Neuronal stem cell (in vitro differentiated cells): ENCODE measurements around the gene CILP.

ENCODE experiments used
- DNase-seq: peaks from one replicate; pipeline ENCODE4 v3.0.0-alpha.2; 2013; ENCODE audit warnings: low spot score
- H2AFZ ChIP-seq: one replicate; pipeline ENCODE4 v1.6.1; 2013; ENCODE audit warnings: mild to moderate bottlenecking, low read length, inconsistent platforms
- H2AK5ac ChIP-seq: 2 replicates; pipeline ENCODE4 v1.6.1; 2013; ENCODE audit warnings: low read depth, mild to moderate bottlenecking, inconsistent platforms, low read length, moderate library complexity, mixed read lengths
- H2BK120ac ChIP-seq: 2 replicates; pipeline ENCODE4 v1.6.1; 2013; ENCODE audit warnings: low read depth, mild to moderate bottlenecking, inconsistent platforms, low read length, moderate library complexity, mixed read lengths
- H2BK12ac ChIP-seq: one replicate; pipeline ENCODE4 v1.6.1; 2013; ENCODE audit warnings: low read length, inconsistent platforms
- H2BK15ac ChIP-seq: 2 replicates; pipeline ENCODE4 v1.6.1; 2013; ENCODE audit warnings: mild to moderate bottlenecking, low read length, inconsistent platforms, mixed read lengths
- H2BK5ac ChIP-seq: one replicate; pipeline ENCODE4 v1.6.1; 2013; ENCODE audit warnings: inconsistent platforms, mild to moderate bottlenecking, low read length, moderate library complexity
- H3K14ac ChIP-seq: one replicate; pipeline ENCODE4 v1.6.1; 2013; ENCODE audit warnings: low read length, inconsistent platforms
- H3K18ac ChIP-seq: 2 replicates; pipeline ENCODE4 v1.6.1; 2013; ENCODE audit warnings: low read length, inconsistent platforms
- H3K23ac ChIP-seq: 2 replicates; pipeline ENCODE4 v1.6.1; 2013; ENCODE audit warnings: low read depth, mild to moderate bottlenecking, mixed read lengths, low read length, inconsistent platforms; ENCODE audit not compliant: poor library complexity
- H3K27ac ChIP-seq: replicated peaks from 3 replicates; pipeline ENCODE4 v1.5.1; 2013; ENCODE audit warnings: low read length, inconsistent platforms
- H3K27me3 ChIP-seq, 3 experiments: 2 replicates each; pipeline ENCODE4 v1.6.1; 2013; ENCODE audit warnings: low read length in 3 of 3, mild to moderate bottlenecking in 2 of 3, inconsistent platforms in 1 of 3, low read depth in 1 of 3, mixed read lengths in 1 of 3, moderate library complexity in 1 of 3; ENCODE audit not compliant: control insufficient read depth in 3 of 3, insufficient read depth in 3 of 3
- H3K36me3 ChIP-seq, 2 donors: replicated peaks in 1 of 2; 2 replicates each; pipeline ENCODE4 v1.6.1; 2013; ENCODE audit warnings: low read length in 2 of 2; ENCODE audit not compliant: control insufficient read depth in 2 of 2, insufficient read depth in 2 of 2
- H3K4ac ChIP-seq: 2 replicates; pipeline ENCODE4 v1.6.1; 2013; ENCODE audit warnings: inconsistent platforms, mild to moderate bottlenecking, low read length, moderate library complexity
- H3K4me1 ChIP-seq, 2 donors: 1 replicate in 1 of 2; 2 replicates in 1 of 2; pipeline ENCODE4 v1.6.1; 2013; ENCODE audit warnings: low read length in 2 of 2, low read depth in 1 of 2; ENCODE audit not compliant: control insufficient read depth in 2 of 2, insufficient read depth in 1 of 2
- H3K4me2 ChIP-seq: one replicate; pipeline ENCODE4 v1.6.1; 2013; ENCODE audit warnings: mild to moderate bottlenecking, low read length, inconsistent platforms; ENCODE audit not compliant: insufficient read depth, poor library complexity, severe bottlenecking
- H3K4me3 ChIP-seq, 2 donors: 2 replicates each; pipeline ENCODE4 v1.5.1; 2013; ENCODE audit warnings: low read length in 2 of 2, mild to moderate bottlenecking in 2 of 2, inconsistent platforms in 1 of 2, moderate library complexity in 1 of 2
- H3K79me1 ChIP-seq: one replicate; pipeline ENCODE4 v1.6.1; 2013; ENCODE audit warnings: low read depth, mild to moderate bottlenecking, inconsistent platforms, low read length, moderate library complexity
- H3K9ac ChIP-seq: one replicate; pipeline ENCODE4 v1.6.1; 2013; ENCODE audit warnings: mild to moderate bottlenecking, low read depth, low read length, inconsistent platforms; ENCODE audit not compliant: poor library complexity
- H3K9me3 ChIP-seq, 2 donors: replicated peaks in 1 of 2; 2 replicates each; pipeline versions ENCODE3 to v1.6.1; 2013; ENCODE audit warnings: low read length in 2 of 2, mild to moderate bottlenecking in 2 of 2, inconsistent platforms in 1 of 2, low read depth in 1 of 2, mixed read lengths in 1 of 2, moderate library complexity in 1 of 2; ENCODE audit not compliant: control insufficient read depth in 2 of 2, insufficient read depth in 1 of 2
- H4K8ac ChIP-seq: one replicate; pipeline ENCODE4 v1.6.1; 2013; ENCODE audit warnings: low read depth, mild to moderate bottlenecking, inconsistent platforms, low read length, moderate library complexity
- H4K91ac ChIP-seq: one replicate; pipeline ENCODE4 v1.6.1; 2013; ENCODE audit warnings: low read length, low read depth, mild to moderate bottlenecking, inconsistent platforms; ENCODE audit not compliant: poor library complexity
- WGBS, 2 donors: extraction: QIAGEN DNeasy Blood & Tissue Kit; methylation state at CpG; one replicate each; pipeline ENCODE4 v1.1.7; 2013; ENCODE audit warnings: missing lambda C conversion rate in 2 of 2, mixed read lengths in 1 of 2; ENCODE audit not compliant: insufficient read length in 2 of 2, insufficient replicate concordance in 1 of 2; ENCODE audit errors: extremely low coverage in 2 of 2; 5-methylcytosine and 5-hydroxymethylcytosine counted together

Gene CILP

GRCh38 chr15:65217526-65218482 lies 6.5 kb upstream of the CILP start:
- H3K4me3 ChIP-seq, result no peak overlapping the region
- no peak overlapping the region for H3K18ac ChIP-seq
- no peak overlapping the region for H3K14ac ChIP-seq
- H3K27ac ChIP-seq, result no peak overlapping the region
- no peak overlapping the region for H2BK5ac ChIP-seq
- no peak overlapping the region for H4K91ac ChIP-seq
- H3K9me3 ChIP-seq, result no peaks in the 10 kb centered on the region
- no peak overlapping the region for H2BK120ac ChIP-seq
- H3K79me1 ChIP-seq, result no peaks in the 10 kb centered on the region
- no peak for DNase-seq
- no peak overlapping the region for H2AFZ ChIP-seq
- no peak overlapping the region for H3K23ac ChIP-seq
- H4K8ac ChIP-seq, result no peak overlapping the region
- H2BK12ac ChIP-seq, result no peak overlapping the region
- peaks cover 0 to 9% (median 0%) of the 10 kb centered on the region in 3 experiments for H3K27me3 ChIP-seq
- no peak overlapping the region for H2AK5ac ChIP-seq
- H3K4me2 ChIP-seq, result no peak overlapping the region
- no peaks in the 10 kb centered on the region for H3K36me3 ChIP-seq
- no peak overlapping the region for H3K9ac ChIP-seq
- no peaks in the 10 kb centered on the region for H3K4me1 ChIP-seq
- WGBS, 2 donors, result no CpG with 5 or more reads among the region's 10 CpGs
- no peak overlapping the region for H3K4ac ChIP-seq
- no peak overlapping the region for H2BK15ac ChIP-seq

- Histone ChIP-seq H2BK120ac (no peak overlapping the region), H3K14ac (no peak overlapping the region)
- DNase-seq, result no peak
Observed at GRCh38 chr15:65215496-65215895, 4.2 kb upstream of the CILP start.

GRCh38 chr15:65214010-65214409 lies 2.7 kb upstream of the CILP start:
- Histone ChIP-seq H3K4me3 (peak overlapping the region in 1 of 2 donors; percentile 17), H2AK5ac (peak overlapping the region; percentile 43), H3K9me3 (no peaks in the 10 kb centered on the region), H3K23ac (no peak overlapping the region), H2BK12ac (no peak overlapping the region), H3K9ac (no peak overlapping the region), H3K79me1 (no peaks in the 10 kb centered on the region), H3K27ac (no peak overlapping the region), H3K4me1 (peaks cover 4 to 5% of the 10 kb centered on the region in 2 donors), H3K36me3 (no peaks in the 10 kb centered on the region), H3K27me3 (peaks cover 0 to 8% (median 0%) of the 10 kb centered on the region in 3 experiments), H4K91ac (no peak overlapping the region), H2BK5ac (peak overlapping the region; percentile 8), H2BK120ac (no peak overlapping the region), H2AFZ (no peak overlapping the region), H3K4ac (no peak overlapping the region), H3K18ac (no peak overlapping the region), H2BK15ac (no peak overlapping the region), H3K4me2 (no peak overlapping the region), H4K8ac (no peak overlapping the region), H3K14ac (no peak overlapping the region)
- no peak for DNase-seq
- WGBS, 2 donors, result no CpG with 5 or more reads among the region's 4 CpGs

More at GRCh38 chr15:65215496-65215895, 4.2 kb upstream of the CILP start:
- Histone ChIP-seq H3K4me2 (no peak overlapping the region), H4K8ac (no peak overlapping the region), H3K79me1 (no peaks in the 10 kb centered on the region), H2BK5ac (no peak overlapping the region), H3K4me1 (no peaks in the 10 kb centered on the region), H3K9ac (no peak overlapping the region), H2BK12ac (no peak overlapping the region), H3K36me3 (no peaks in the 10 kb centered on the region), H4K91ac (no peak overlapping the region), H3K9me3 (no peaks in the 10 kb centered on the region), H3K27me3 (peaks cover 0 to 8% (median 0%) of the 10 kb centered on the region in 3 experiments), H3K18ac (no peak overlapping the region), H3K23ac (no peak overlapping the region), H3K4me3 (no peak overlapping the region), H2AFZ (no peak overlapping the region), H2AK5ac (no peak overlapping the region), H3K27ac (no peak overlapping the region), H3K4ac (no peak overlapping the region), H2BK15ac (no peak overlapping the region)

GRCh38 chr15:65213241-65213640 lies 2.0 kb upstream of the CILP start:
- Histone ChIP-seq H3K14ac (no peak overlapping the region), H3K4me2 (no peak overlapping the region), H2AFZ (no peak overlapping the region), H3K9ac (no peak overlapping the region), H3K18ac (no peak overlapping the region), H3K4ac (no peak overlapping the region), H3K4me3 (no peak overlapping the region), H2BK15ac (no peak overlapping the region), H4K8ac (no peak overlapping the region), H3K27ac (no peak overlapping the region), H3K27me3 (peaks cover 0 to 8% (median 0%) of the 10 kb centered on the region in 3 experiments), H2AK5ac (no peak overlapping the region), H3K79me1 (no peaks in the 10 kb centered on the region), H3K36me3 (no peaks in the 10 kb centered on the region), H3K9me3 (no peaks in the 10 kb centered on the region), H3K23ac (no peak overlapping the region), H2BK5ac (no peak overlapping the region), H2BK120ac (no peak overlapping the region), H2BK12ac (no peak overlapping the region), H3K4me1 (peaks cover 4 to 10% of the 10 kb centered on the region in 2 donors), H4K91ac (no peak overlapping the region)
- no CpG with 5 or more reads among the region's 2 CpGs for WGBS, 2 donors
- DNase-seq, result no peak
